H1 (cell line): ENCODE results near the gene YPEL2. TPM values are rescaled to one million over a fixed set of nuclear protein-coding genes. Genes with fewer than 3 reads are reported as not detected.

Experiments
- ATF3 ChIP-seq: IDR thresholded peaks from 2 replicates; pipeline ENCODE4 v1.6.1; 2011; ENCODE audit warnings: low read depth, mild to moderate bottlenecking, low read length; ENCODE audit not compliant: insufficient read depth
- CTCF ChIP-seq, 3 experiments: IDR thresholded peaks; 1 replicate in 2 of 3; 2 replicates in 1 of 3; pipeline versions ENCODE4 v1.5.1 to v1.6.1; 2011; ENCODE audit warnings: low read length in 3 of 3, mild to moderate bottlenecking in 3 of 3, inconsistent platforms in 2 of 3, low read depth in 1 of 3, moderate library complexity in 1 of 3; ENCODE audit not compliant: insufficient read depth in 1 of 3; ENCODE audit errors: control extremely low read depth in 1 of 3
- polyA plus RNA-seq, 7 experiments: library from polyadenylated mRNA; depleted of rRNA in 3 of 7; stranded (reverse) in 5 of 7; unstranded in 2 of 7; fragments of >200 nt in 5 of 7; fragments of 200-250 nt in 2 of 7; gene quantifications; 1 replicate in 5 of 7; 2 replicates in 1 of 7; 4 replicates in 1 of 7; pipeline versions ENCODE4 v1.2.1 to v1.2.3, GENCODE V29; 2011 to 2013; ENCODE audit warnings: missing spikeins in 2 of 7, mixed read lengths in 2 of 7
- total RNA-seq: library from RNA; stranded (reverse); fragmentation: NEBNext Ultra II Directional; extraction: Animal tissue kit (Norgen Biotek cat#: 25700); gene quantifications from 2 replicates; pipeline ENCODE4 v1.2.1, GENCODE V29; 2021

Gene YPEL2
- total and polyA plus RNA-seq, 2 of the 8 experiments (the other 6 are each of a cell fraction or from before 2014, with no cell fraction given): 1.6 to 3.5 TPM

- TF ChIP-seq CTCF (IDR thresholded peaks at IDR 0.05; ENCODE audit: control extremely low read depth in 1 of 3, insufficient read depth in 1 of 3, low read depth in 1 of 3, low read length in 3 of 3) (no peak), ATF3 (no peak)
- TF ChIP-seq, all 59 proteins: peak for 0
These were observed 44.0 kb upstream of the YPEL2 start (continued) for GRCh38 chr17:59287452-59287851.
